ENCODE results near the gene NPAS3.

NPAS3 gene

GRCh38 chr14:33511851-33512640 is 573.4 kb downstream of the NPAS3 start:
- H3K4me3 ChIP-seq (ENCODE audit: low read length, poor library complexity, severe bottlenecking) = no peak overlapping the region
- H3K36me3 ChIP-seq (ENCODE audit: insufficient read depth, low read length) = no peaks in the 10 kb centered on the region
- H3K9me2 ChIP-seq (replicated peaks; ENCODE audit: low read depth, low read length) = no peaks in the 10 kb centered on the region
- no peak for TF ChIP-seq EZH2phosphoT487 (IDR thresholded peaks at IDR 0.05; ENCODE audit: borderline replicate concordance)
- no peak for TF ChIP-seq CTCF (conservative IDR thresholded peaks at IDR 0.05; ENCODE audit: low read length)
- no peaks in the 10 kb centered on the region for H3K79me2 ChIP-seq (ENCODE audit: insufficient read depth, low read length)
- no peak overlapping the region for H3K4me2 ChIP-seq (ENCODE audit: low read depth, low read length, poor library complexity, severe bottlenecking)
- no peak overlapping the region for H3K9ac ChIP-seq (ENCODE audit: low read depth, low read length, poor library complexity, severe bottlenecking)
- peaks cover 4% of the 10 kb centered on the region for H3K4me1 ChIP-seq (ENCODE audit: insufficient read depth, low read length, poor library complexity, severe bottlenecking)
- H3K9me3 ChIP-seq (ENCODE audit: insufficient read depth, low read depth, low read length) = no peaks in the 10 kb centered on the region
- no peaks in the 10 kb centered on the region for H3F3A ChIP-seq (ENCODE audit: low read depth)
- no peaks in the 10 kb centered on the region for H3K27me3 ChIP-seq (ENCODE audit: insufficient read depth, low read length, poor library complexity, severe bottlenecking)
- no peaks in the 10 kb centered on the region for H4K20me1 ChIP-seq (ENCODE audit: insufficient read depth, low read length, poor library complexity, severe bottlenecking)
- no peak overlapping the region for H2AFZ ChIP-seq (ENCODE audit: low read length)

- peaks cover 6% of the 10 kb centered on the region for H3K4me1 ChIP-seq (ENCODE audit: insufficient read depth, low read length, poor library complexity, severe bottlenecking)
- no peak overlapping the region for H2AFZ ChIP-seq (ENCODE audit: low read length)
- TF ChIP-seq EZH2phosphoT487 (IDR thresholded peaks at IDR 0.05; ENCODE audit: borderline replicate concordance) (no peak), CTCF (conservative IDR thresholded peaks at IDR 0.05; ENCODE audit: low read length) (no peak)
Measured at GRCh38 chr14:33515441-33515840, 576.8 kb downstream of the NPAS3 start.

GRCh38 chr14:33515899-33516298 is 577.2 kb downstream of the NPAS3 start:
- Histone ChIP-seq H3K4me2 (ENCODE audit: low read depth, low read length, poor library complexity, severe bottlenecking) (no peak overlapping the region), H3K9me3 (ENCODE audit: insufficient read depth, low read depth, low read length) (no peaks in the 10 kb centered on the region), H3K9me2 (replicated peaks; ENCODE audit: low read depth, low read length) (no peaks in the 10 kb centered on the region), H3K79me2 (ENCODE audit: insufficient read depth, low read length) (no peaks in the 10 kb centered on the region), H2AFZ (ENCODE audit: low read length) (no peak overlapping the region), H3F3A (ENCODE audit: low read depth) (no peaks in the 10 kb centered on the region), H4K20me1 (ENCODE audit: insufficient read depth, low read length, poor library complexity, severe bottlenecking) (no peaks in the 10 kb centered on the region), H3K27me3 (ENCODE audit: insufficient read depth, low read length, poor library complexity, severe bottlenecking) (no peaks in the 10 kb centered on the region), H3K4me1 (ENCODE audit: insufficient read depth, low read length, poor library complexity, severe bottlenecking) (peaks cover 6% of the 10 kb centered on the region), H3K4me3 (ENCODE audit: low read length, poor library complexity, severe bottlenecking) (no peak overlapping the region), H3K36me3 (ENCODE audit: insufficient read depth, low read length) (no peaks in the 10 kb centered on the region), H3K9ac (ENCODE audit: low read depth, low read length, poor library complexity, severe bottlenecking) (no peak overlapping the region)
- TF ChIP-seq CTCF (conservative IDR thresholded peaks at IDR 0.05; ENCODE audit: low read length) (no peak), EZH2phosphoT487 (IDR thresholded peaks at IDR 0.05; ENCODE audit: borderline replicate concordance) (no peak)

More at GRCh38 chr14:33515441-33515840, 576.8 kb downstream of the NPAS3 start:
- no peaks in the 10 kb centered on the region for H3K9me3 ChIP-seq (ENCODE audit: insufficient read depth, low read depth, low read length)
- no peaks in the 10 kb centered on the region for H3K27me3 ChIP-seq (ENCODE audit: insufficient read depth, low read length, poor library complexity, severe bottlenecking)
- no peaks in the 10 kb centered on the region for H3F3A ChIP-seq (ENCODE audit: low read depth)
- H3K4me3 ChIP-seq (ENCODE audit: low read length, poor library complexity, severe bottlenecking) = no peak overlapping the region
- no peaks in the 10 kb centered on the region for H4K20me1 ChIP-seq (ENCODE audit: insufficient read depth, low read length, poor library complexity, severe bottlenecking)
- H3K9me2 ChIP-seq (replicated peaks; ENCODE audit: low read depth, low read length) = no peaks in the 10 kb centered on the region
- no peak overlapping the region for H3K4me2 ChIP-seq (ENCODE audit: low read depth, low read length, poor library complexity, severe bottlenecking)
- no peak overlapping the region for H3K9ac ChIP-seq (ENCODE audit: low read depth, low read length, poor library complexity, severe bottlenecking)
- no peaks in the 10 kb centered on the region for H3K36me3 ChIP-seq (ENCODE audit: insufficient read depth, low read length)
- no peaks in the 10 kb centered on the region for H3K79me2 ChIP-seq (ENCODE audit: insufficient read depth, low read length)

Measured in Loucy (cell line).